Heart right ventricle (tissue), 16 donors: ENCODE measurements around the gene TPM4. TPM values are rescaled to one million over a fixed set of nuclear protein-coding genes. Genes with fewer than 3 reads are reported as not detected.

ENCODE experiments used
- ATAC-seq, 8 donors: fragments of 200-7000 bp; cut with Tn5 transposase; one replicate each; pipeline ENCODE4 v1.9.1; 2020; ENCODE audit warnings: mild to moderate bottlenecking in 8 of 8, moderate library complexity in 8 of 8, moderate number of reproducible peaks in 1 of 8
- DNase-seq, 2 donors: peaks; one replicate each; pipeline ENCODE4 v3.0.0-alpha.2; 2020
- H3K27ac ChIP-seq, 10 donors: fragments of 200-600 bp; sonication (generic) in 2 of 10; one replicate each; pipeline versions ENCODE4 v1.5.0 to v1.8.0; 2020 to 2022; ENCODE audit warnings: mild to moderate bottlenecking in 3 of 10
- H3K27me3 ChIP-seq, 7 donors: fragments of 200-600 bp; one replicate each; pipeline ENCODE4 v1.8.0; 2021 to 2022; ENCODE audit warnings: mild to moderate bottlenecking in 2 of 7
- H3K36me3 ChIP-seq, 9 donors: fragments of 200-600 bp; sonication (generic) in 1 of 9; one replicate each; pipeline versions ENCODE4 v1.5.0 to v1.8.0; 2020 to 2022; ENCODE audit warnings: mild to moderate bottlenecking in 2 of 9
- H3K4me1 ChIP-seq, 9 donors: fragments of 200-600 bp; sonication (generic) in 1 of 9; one replicate each; pipeline versions ENCODE4 v1.5.0 to v1.8.0; 2020 to 2022; ENCODE audit warnings: mild to moderate bottlenecking in 4 of 9
- H3K4me3 ChIP-seq, 10 donors: fragments of 200-600 bp; sonication (generic) in 2 of 10; one replicate each; pipeline versions ENCODE4 v1.5.0 to v1.8.0; 2020 to 2022; ENCODE audit warnings: mild to moderate bottlenecking in 7 of 10, moderate library complexity in 2 of 10
- H3K9me3 ChIP-seq, 11 donors: fragments of 200-600 bp in 10 of 11; sonication (generic) in 2 of 11; one replicate each; pipeline versions ENCODE4 v1.5.0 to v1.8.0; 2013 to 2022; ENCODE audit warnings: mild to moderate bottlenecking in 2 of 11, control low read depth in 1 of 11, moderate library complexity in 1 of 11
- CTCF ChIP-seq, 9 donors: fragments of 200-600 bp; sonication (generic) in 2 of 9; IDR thresholded peaks; one replicate each; pipeline versions ENCODE4 v1.5.0 to v1.8.0; 2021 to 2022; ENCODE audit warnings: antibody characterized with exemption in 9 of 9, mild to moderate bottlenecking in 5 of 9, moderate library complexity in 1 of 9
- WGBS, 2 donors: extraction: QIAGEN DNeasy Blood & Tissue Kit; methylation state at CpG; one replicate each; pipeline ENCODE4 v1.1.7; 2013; ENCODE audit warnings: inconsistent platforms in 1 of 2; 5-methylcytosine and 5-hydroxymethylcytosine counted together
- intact Hi-C, 10 donors: fragments of 100-400 bp; cut with DNase I; formaldehyde crosslinking; loops; one replicate each; pipeline versions ENCODE4 v1.11.1 to v1.14.2; 2022
- polyA plus RNA-seq, 2 donors: library from polyadenylated mRNA; stranded (reverse); fragments of 200-250 nt; gene quantifications; one replicate each; pipeline ENCODE4 v1.2.3, GENCODE V29; 2013
- total RNA-seq, 10 donors: library from RNA; stranded (reverse); fragmentation: NEBNext Ultra II Directional in 3 of 10; extraction: Animal tissue kit (Norgen Biotek cat#: 25700) in 3 of 10; gene quantifications; one replicate each; pipeline versions ENCODE4 v1.2.1 to v1.2.4, GENCODE V29; 2021 to 2023
- donor health status: Arrhythmogenic right ventricular cardiomyopathy.
- donor health status: ischemic (EF 13 %, LVEDD 7.1; RV severe dilation, severe dysfunction).
- donor health status: healthy with polysubstance abuse.
- donor health status: DM: no; HTN: yes; CAD: no.
- donor health status: DM: no; HTN: no; CAD: no.
- donor health status: ischemic (EF 25% LVEDD 6.9; RV normal size, moderate dysfunction).
- donor health status: ischemic (EF 25% LVEDD 5.7; RV mildly dilated, moderate dysfunction).
- donor health status: healthy.
- donor health status: DM: yes; HTN: yes; CAD: no.
- donor health status: Ischemic cardiomyopathy.
- donor health status: ischemic (EF 35%, LVEDD 5.7; RV mildly dilated, moderate dysfunction).
- donor health status: nonischemic (EF 11% LVEDD 7.7; RV severe dilation, severe dysfunction).
- donor health status: DM: yes; HTN: yes; CAD: no.
- donor health status: PGD.
- donor health status: ischemic (EF 29% LVEDD 5.4; RV normal size, mild dysfunction).
- donor health status: nonischemic (EF 23%, LVEDD 6.1; RV moderate dilation, normal function).

Gene TPM4
- total and polyA plus RNA-seq, 12 donors = 52.0 to 231 (median 76.6) TPM

GRCh38 chr19:16041991-16042386, 34.3 kb upstream of the TPM4 start:
- 65 to 66% methylated on average over 9 of the region's 9 CpGs for whole genome bisulfite sequencing, 2 donors
- H3K27me3 ChIP-seq = peaks cover 0 to 9% (median 0%) of the 10 kb centered on the region in 7 donors
- no peaks in the 10 kb centered on the region for H3K36me3 ChIP-seq
- ATAC-seq (no peak), DNase-seq (no peak)
- peak overlapping the region in 2 of 10 donors; percentile 19 to 25 for H3K4me3 ChIP-seq
- TF ChIP-seq CTCF (IDR thresholded peaks at IDR 0.05) = no peak
- peaks cover 0 to 17% (median 10%) of the 10 kb centered on the region in 9 donors for H3K4me1 ChIP-seq
- intact Hi-C loops = loop anchor here (1.0 to 10.0 kb wide), 9 partner anchors 65 to 417 kb away; partner anchors contain the start of gene RAB8A (in 5 of the 10)
- no peak overlapping the region for H3K27ac ChIP-seq
- peaks cover 0 to 6% (median 0%) of the 10 kb centered on the region in 11 donors for H3K9me3 ChIP-seq

- WGBS, 2 donors = 33 to 41% methylated on average over 4 of the region's 4 CpGs
- TF ChIP-seq CTCF (IDR thresholded peaks at IDR 0.05) = no peak
- Histone ChIP-seq H3K9me3 (peaks cover 0 to 6% (median 0%) of the 10 kb centered on the region in 11 donors), H3K36me3 (no peaks in the 10 kb centered on the region), H3K4me3 (no peak overlapping the region), H3K27me3 (peaks cover 0 to 7% (median 0%) of the 10 kb centered on the region in 7 donors), H3K4me1 (peaks cover 0 to 17% (median 10%) of the 10 kb centered on the region in 9 donors), H3K27ac (no peak overlapping the region)
- no peak for DNase-seq
- no peak for ATAC-seq
- intact Hi-C loops = loop anchor here in 7 of 10 donors (5.0 to 10.0 kb wide), 5 partner anchors 65 to 418 kb away; partner anchors contain the start of gene RAB8A (in 4 of the 7)
These were observed 33.7 kb upstream of the TPM4 start for GRCh38 chr19:16042533-16043085.

- intact Hi-C loops = loop anchor here in 7 of 10 donors (5.0 to 10.0 kb wide), 5 partner anchors 64 to 418 kb away; partner anchors contain the start of gene RAB8A (in 4 of the 7)
- WGBS, 2 donors = 50 to 70% methylated on average over 2 of the region's 2 CpGs
These were observed 33.0 kb upstream of the TPM4 start for GRCh38 chr19:16043156-16043757.

More at GRCh38 chr19:16043156-16043757, 33.0 kb upstream of the TPM4 start:
- no peaks in the 10 kb centered on the region for H3K36me3 ChIP-seq
- DNase-seq = no peak
- H3K27me3 ChIP-seq = peaks cover 0 to 3% (median 0%) of the 10 kb centered on the region in 7 donors
- peaks cover 0 to 17% (median 10%) of the 10 kb centered on the region in 9 donors for H3K4me1 ChIP-seq
- H3K27ac ChIP-seq = no peak overlapping the region
- ATAC-seq = no peak
- peaks cover 0 to 6% (median 0%) of the 10 kb centered on the region in 11 donors for H3K9me3 ChIP-seq
- TF ChIP-seq CTCF (IDR thresholded peaks at IDR 0.05) = no peak
- H3K4me3 ChIP-seq = no peak overlapping the region
